SK-N-SH treated with all-trans-retinoic acid at 6 μM for 48 hours (cell line): Measurements from ENCODE around the gene HECTD4.

ENCODE experiments used
- ATAC-seq: fragments of 200-7000 bp; cut with Tn5 transposase; 3 replicates; pipeline ENCODE4 v1.9.1; 2020; ENCODE audit warnings: mild to moderate bottlenecking, moderate library complexity
- ARNTL ChIP-seq: fragments of 450-650 bp; formaldehyde crosslinking; IDR thresholded peaks from 2 replicates; pipeline ENCODE4 v1.5.0; 2020; ENCODE audit warnings: low read depth, mild to moderate bottlenecking, moderate library complexity, borderline replicate concordance
- BACH2 ChIP-seq: fragments of 250-450 bp; sonication (Bioruptor Pico); IDR thresholded peaks from 2 replicates; pipeline ENCODE4 v1.9.0; 2021; ENCODE audit warnings: mild to moderate bottlenecking, borderline replicate concordance
- ESRRG ChIP-seq: fragments of 250-450 bp; sonication (Bioruptor Pico); IDR thresholded peaks from 2 replicates; pipeline ENCODE4 v1.6.1; 2021; ENCODE audit warnings: mild to moderate bottlenecking
- ISL1 ChIP-seq: fragments of 250-450 bp; sonication (Bioruptor Pico); IDR thresholded peaks from 2 replicates; pipeline ENCODE4 v2.1.2; 2022; ENCODE audit warnings: mild to moderate bottlenecking, moderate library complexity
- OSR1 ChIP-seq: fragments of 250-450 bp; sonication (Bioruptor Pico); IDR thresholded peaks from 2 replicates; pipeline ENCODE4 v1.8.0; 2022; ENCODE audit warnings: moderate library complexity, mild to moderate bottlenecking, inconsistent platforms
- RARB ChIP-seq: fragments of 250-450 bp; sonication (Bioruptor Pico); IDR thresholded peaks from 2 replicates; pipeline ENCODE4 v1.8.0; 2021; ENCODE audit warnings: mild to moderate bottlenecking, moderate library complexity
- SNAI2 ChIP-seq: fragments of 250-450 bp; sonication (Bioruptor Pico); IDR thresholded peaks from 2 replicates; pipeline ENCODE4 v1.5.0; 2020; ENCODE audit warnings: mild to moderate bottlenecking, moderate library complexity
- TCF4 ChIP-seq: fragments of 250-450 bp; sonication (Bioruptor Pico); IDR thresholded peaks from 2 replicates; pipeline ENCODE4 v1.8.0; 2021; ENCODE audit warnings: mild to moderate bottlenecking, moderate library complexity, borderline replicate concordance
- TOX ChIP-seq: fragments of 250-450 bp; sonication (Bioruptor Pico); IDR thresholded peaks from 2 replicates; pipeline ENCODE4 v1.8.0; 2021; ENCODE audit warnings: mild to moderate bottlenecking, moderate library complexity, borderline replicate concordance
- ZC3H10 ChIP-seq: fragments of 250-450 bp; sonication (Bioruptor Pico); IDR thresholded peaks from 2 replicates; pipeline ENCODE4 v1.5.1; 2021; ENCODE audit warnings: mild to moderate bottlenecking, moderate library complexity
- ZFP3 ChIP-seq: fragments of 250-450 bp; sonication (Bioruptor Pico); IDR thresholded peaks from 2 replicates; pipeline ENCODE4 v1.5.0; 2020; ENCODE audit warnings: mild to moderate bottlenecking, moderate library complexity
- ZFP30 ChIP-seq: fragments of 450-650 bp; formaldehyde crosslinking; IDR thresholded peaks from 2 replicates; pipeline ENCODE4 v1.5.0; 2022; ENCODE audit warnings: mild to moderate bottlenecking, moderate library complexity
- ZNF565 ChIP-seq: fragments of 450-650 bp; formaldehyde crosslinking; conservative IDR thresholded peaks from 2 replicates; pipeline ENCODE4 v1.5.0; 2020; ENCODE audit warnings: low read depth, mild to moderate bottlenecking, moderate library complexity
- ZNF70 ChIP-seq: fragments of 450-650 bp; formaldehyde crosslinking; IDR thresholded peaks from 2 replicates; pipeline ENCODE4 v1.5.0; 2020; ENCODE audit warnings: mild to moderate bottlenecking, moderate library complexity
- TF ChIP-seq, protein P1 (sequence below): fragments of 250-450 bp; sonication (Bioruptor Pico); IDR thresholded peaks from 2 replicates; pipeline ENCODE4 v1.8.0; 2020; ENCODE audit warnings: mild to moderate bottlenecking, moderate library complexity, borderline replicate concordance
- TF ChIP-seq, protein P2 (sequence below): fragments of 250-450 bp; sonication (Bioruptor Pico); IDR thresholded peaks from 2 replicates; pipeline ENCODE4 v1.5.1; 2021; ENCODE audit warnings: mild to moderate bottlenecking, moderate library complexity
- TF ChIP-seq, protein P3 (sequence below): fragments of 250-450 bp; sonication (Bioruptor Pico); IDR thresholded peaks from 2 replicates; pipeline ENCODE4 v1.5.0; 2020; ENCODE audit warnings: mild to moderate bottlenecking, moderate library complexity
- TF ChIP-seq, protein P4 (sequence below): fragments of 250-450 bp; sonication (Bioruptor Pico); IDR thresholded peaks from 2 replicates; pipeline ENCODE4 v1.5.1; 2020; ENCODE audit warnings: low read depth, mild to moderate bottlenecking, moderate library complexity

Gene HECTD4

DNA sequence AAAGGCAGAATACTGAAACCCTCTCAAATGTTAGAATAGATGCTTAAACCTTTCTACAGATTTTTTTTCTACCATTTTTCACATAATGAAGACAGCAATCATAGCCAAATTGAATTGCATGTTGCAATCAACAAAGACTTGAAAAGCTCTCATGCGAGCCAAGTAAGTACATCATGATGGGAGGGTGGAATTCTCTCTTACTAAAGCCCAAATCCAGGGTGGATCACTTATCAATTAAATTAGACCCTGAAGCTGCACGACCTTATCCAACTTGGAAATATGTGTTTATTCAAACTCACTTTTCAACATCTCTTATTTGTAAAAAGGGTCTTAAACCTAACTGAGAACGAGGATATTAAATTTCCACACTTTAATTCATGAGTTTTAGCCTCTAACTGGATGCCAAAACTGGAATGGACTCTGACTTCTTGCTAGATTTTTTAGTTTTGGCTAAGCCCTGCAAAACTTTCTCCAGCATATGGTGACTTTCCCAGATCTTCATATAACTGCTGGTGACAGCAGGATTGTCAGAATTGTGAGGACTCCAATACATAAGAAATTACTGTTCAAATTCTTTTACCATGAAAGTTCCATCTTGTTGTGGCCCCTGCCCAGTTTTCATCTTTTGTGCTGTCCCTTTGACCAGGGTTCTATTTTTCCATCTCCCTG lies 53.6 kb downstream of the HECTD4 start:
- no peak for ATAC-seq
- TF ChIP-seq, protein P1, sequence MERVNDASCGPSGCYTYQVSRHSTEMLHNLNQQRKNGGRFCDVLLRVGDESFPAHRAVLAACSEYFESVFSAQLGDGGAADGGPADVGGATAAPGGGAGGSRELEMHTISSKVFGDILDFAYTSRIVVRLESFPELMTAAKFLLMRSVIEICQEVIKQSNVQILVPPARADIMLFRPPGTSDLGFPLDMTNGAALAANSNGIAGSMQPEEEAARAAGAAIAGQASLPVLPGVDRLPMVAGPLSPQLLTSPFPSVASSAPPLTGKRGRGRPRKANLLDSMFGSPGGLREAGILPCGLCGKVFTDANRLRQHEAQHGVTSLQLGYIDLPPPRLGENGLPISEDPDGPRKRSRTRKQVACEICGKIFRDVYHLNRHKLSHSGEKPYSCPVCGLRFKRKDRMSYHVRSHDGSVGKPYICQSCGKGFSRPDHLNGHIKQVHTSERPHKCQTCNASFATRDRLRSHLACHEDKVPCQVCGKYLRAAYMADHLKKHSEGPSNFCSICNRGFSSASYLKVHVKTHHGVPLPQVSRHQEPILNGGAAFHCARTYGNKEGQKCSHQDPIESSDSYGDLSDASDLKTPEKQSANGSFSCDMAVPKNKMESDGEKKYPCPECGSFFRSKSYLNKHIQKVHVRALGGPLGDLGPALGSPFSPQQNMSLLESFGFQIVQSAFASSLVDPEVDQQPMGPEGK = no peak
- TF ChIP-seq RARB (CRISPR knock-in tag) (no peak), ARNTL (CRISPR knock-in tag) (no peak), TOX (CRISPR knock-in tag) (no peak), OSR1 (no peak), BACH2 (no peak)
- TF ChIP-seq, protein P2, sequence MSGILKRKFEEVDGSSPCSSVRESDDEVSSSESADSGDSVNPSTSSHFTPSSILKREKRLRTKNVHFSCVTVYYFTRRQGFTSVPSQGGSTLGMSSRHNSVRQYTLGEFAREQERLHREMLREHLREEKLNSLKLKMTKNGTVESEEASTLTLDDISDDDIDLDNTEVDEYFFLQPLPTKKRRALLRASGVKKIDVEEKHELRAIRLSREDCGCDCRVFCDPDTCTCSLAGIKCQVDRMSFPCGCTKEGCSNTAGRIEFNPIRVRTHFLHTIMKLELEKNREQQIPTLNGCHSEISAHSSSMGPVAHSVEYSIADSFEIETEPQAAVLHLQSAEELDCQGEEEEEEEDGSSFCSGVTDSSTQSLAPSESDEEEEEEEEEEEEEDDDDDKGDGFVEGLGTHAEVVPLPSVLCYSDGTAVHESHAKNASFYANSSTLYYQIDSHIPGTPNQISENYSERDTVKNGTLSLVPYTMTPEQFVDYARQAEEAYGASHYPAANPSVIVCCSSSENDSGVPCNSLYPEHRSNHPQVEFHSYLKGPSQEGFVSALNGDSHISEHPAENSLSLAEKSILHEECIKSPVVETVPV = no peak

DNA sequence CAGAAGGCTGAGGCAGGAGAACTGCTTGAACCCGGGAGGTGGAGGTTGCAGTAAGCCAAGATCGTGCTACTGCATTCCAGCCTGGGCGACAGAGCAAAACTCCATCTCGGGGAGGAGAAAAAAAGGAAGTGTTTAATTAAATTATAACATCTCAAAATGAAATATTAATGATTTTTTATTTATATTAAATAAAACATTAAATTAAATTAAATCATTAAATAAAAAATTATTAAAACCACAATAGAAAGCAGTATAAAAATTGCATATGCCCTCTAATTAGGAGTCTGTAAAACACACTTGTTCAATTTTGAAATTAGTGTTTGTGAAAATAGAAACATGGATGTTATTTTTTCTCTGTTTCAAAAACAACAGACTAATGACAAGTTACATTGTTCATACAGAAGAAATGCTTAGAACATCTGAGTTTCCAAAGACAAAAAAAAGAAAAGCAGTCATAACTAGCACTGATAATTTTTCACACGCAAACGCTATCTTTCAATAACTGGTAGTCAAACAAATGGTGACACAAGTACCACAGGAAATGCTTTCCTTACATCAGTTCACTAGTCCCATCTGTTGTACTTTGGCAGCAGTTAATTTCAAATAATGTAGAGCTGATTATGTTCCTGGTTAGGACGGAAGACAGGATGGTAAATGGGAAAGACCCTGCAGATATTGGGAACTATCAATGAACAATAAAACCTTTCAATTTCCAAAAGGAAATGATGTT lies 54.9 kb downstream of the HECTD4 start:
- TF ChIP-seq ZFP3 (CRISPR knock-in tag) = no peak
- TF ChIP-seq, protein P2 = no peak
- no peak for TF ChIP-seq ZC3H10 (CRISPR knock-in tag)
- TF ChIP-seq ZNF70 (CRISPR knock-in tag) = no peak
- TF ChIP-seq, protein P3, sequence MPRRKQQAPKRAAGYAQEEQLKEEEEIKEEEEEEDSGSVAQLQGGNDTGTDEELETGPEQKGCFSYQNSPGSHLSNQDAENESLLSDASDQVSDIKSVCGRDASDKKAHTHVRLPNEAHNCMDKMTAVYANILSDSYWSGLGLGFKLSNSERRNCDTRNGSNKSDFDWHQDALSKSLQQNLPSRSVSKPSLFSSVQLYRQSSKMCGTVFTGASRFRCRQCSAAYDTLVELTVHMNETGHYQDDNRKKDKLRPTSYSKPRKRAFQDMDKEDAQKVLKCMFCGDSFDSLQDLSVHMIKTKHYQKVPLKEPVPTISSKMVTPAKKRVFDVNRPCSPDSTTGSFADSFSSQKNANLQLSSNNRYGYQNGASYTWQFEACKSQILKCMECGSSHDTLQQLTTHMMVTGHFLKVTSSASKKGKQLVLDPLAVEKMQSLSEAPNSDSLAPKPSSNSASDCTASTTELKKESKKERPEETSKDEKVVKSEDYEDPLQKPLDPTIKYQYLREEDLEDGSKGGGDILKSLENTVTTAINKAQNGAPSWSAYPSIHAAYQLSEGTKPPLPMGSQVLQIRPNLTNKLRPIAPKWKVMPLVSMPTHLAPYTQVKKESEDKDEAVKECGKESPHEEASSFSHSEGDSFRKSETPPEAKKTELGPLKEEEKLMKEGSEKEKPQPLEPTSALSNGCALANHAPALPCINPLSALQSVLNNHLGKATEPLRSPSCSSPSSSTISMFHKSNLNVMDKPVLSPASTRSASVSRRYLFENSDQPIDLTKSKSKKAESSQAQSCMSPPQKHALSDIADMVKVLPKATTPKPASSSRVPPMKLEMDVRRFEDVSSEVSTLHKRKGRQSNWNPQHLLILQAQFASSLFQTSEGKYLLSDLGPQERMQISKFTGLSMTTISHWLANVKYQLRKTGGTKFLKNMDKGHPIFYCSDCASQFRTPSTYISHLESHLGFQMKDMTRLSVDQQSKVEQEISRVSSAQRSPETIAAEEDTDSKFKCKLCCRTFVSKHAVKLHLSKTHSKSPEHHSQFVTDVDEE (CRISPR knock-in tag) = no peak
- TF ChIP-seq ISL1 (CRISPR knock-in tag) = no peak
- TF ChIP-seq, protein P1 = no peak
- TF ChIP-seq, protein P4, sequence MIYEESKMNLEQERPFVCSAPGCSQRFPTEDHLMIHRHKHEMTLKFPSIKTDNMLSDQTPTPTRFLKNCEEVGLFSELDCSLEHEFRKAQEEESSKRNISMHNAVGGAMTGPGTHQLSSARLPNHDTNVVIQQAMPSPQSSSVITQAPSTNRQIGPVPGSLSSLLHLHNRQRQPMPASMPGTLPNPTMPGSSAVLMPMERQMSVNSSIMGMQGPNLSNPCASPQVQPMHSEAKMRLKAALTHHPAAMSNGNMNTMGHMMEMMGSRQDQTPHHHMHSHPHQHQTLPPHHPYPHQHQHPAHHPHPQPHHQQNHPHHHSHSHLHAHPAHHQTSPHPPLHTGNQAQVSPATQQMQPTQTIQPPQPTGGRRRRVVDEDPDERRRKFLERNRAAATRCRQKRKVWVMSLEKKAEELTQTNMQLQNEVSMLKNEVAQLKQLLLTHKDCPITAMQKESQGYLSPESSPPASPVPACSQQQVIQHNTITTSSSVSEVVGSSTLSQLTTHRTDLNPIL = no peak
- no peak for TF ChIP-seq TOX (CRISPR knock-in tag)
- no peak for TF ChIP-seq ZNF565 (CRISPR knock-in tag)
- no peak for TF ChIP-seq SNAI2 (CRISPR knock-in tag)
- no peak for TF ChIP-seq ZFP30 (CRISPR knock-in tag)
- no peak for TF ChIP-seq TCF4
- TF ChIP-seq ARNTL (CRISPR knock-in tag) = no peak
- TF ChIP-seq ESRRG = no peak
- no peak for ATAC-seq
